Spleen (tissue), 11 donors: ENCODE data around the gene UAP1. TPM values are rescaled to one million over a fixed set of nuclear protein-coding genes. Genes with fewer than 3 reads are reported as not detected.

ENCODE experiments used
- DNase-seq: peaks from one replicate; pipeline ENCODE4 v3.0.0-alpha.2; 2020
- H3K27ac ChIP-seq, 8 donors: fragments of 200-600 bp; sonication (generic) in 7 of 8; 1 replicate in 4 of 8; 2 replicates in 4 of 8; pipeline versions ENCODE4 v1.5.0 to v1.8.0; 2016 to 2021; ENCODE audit warnings: inconsistent platforms in 4 of 8, mild to moderate bottlenecking in 4 of 8, moderate library complexity in 1 of 8
- H3K27me3 ChIP-seq, 7 donors: fragments of 200-600 bp; sonication (generic) in 6 of 7; replicated peaks in 1 of 7; 1 replicate in 4 of 7; 2 replicates in 3 of 7; pipeline versions ENCODE4 v1.5.0 to v1.8.0; 2016 to 2021; ENCODE audit warnings: inconsistent platforms in 3 of 7, mild to moderate bottlenecking in 1 of 7
- H3K36me3 ChIP-seq, 6 donors: fragments of 200-600 bp; sonication (generic) in 5 of 6; 1 replicate in 4 of 6; 2 replicates in 2 of 6; pipeline versions ENCODE4 v1.5.0 to v1.8.0; 2016 to 2021; ENCODE audit warnings: inconsistent platforms in 2 of 6
- H3K4me1 ChIP-seq, 6 donors: fragments of 200-600 bp; sonication (generic) in 5 of 6; 1 replicate in 3 of 6; 2 replicates in 3 of 6; pipeline versions ENCODE4 v1.5.0 to v1.8.0; 2016 to 2021; ENCODE audit warnings: inconsistent platforms in 3 of 6
- H3K4me3 ChIP-seq, 8 donors: fragments of 200-600 bp; sonication (generic) in 7 of 8; 1 replicate in 4 of 8; 2 replicates in 4 of 8; pipeline versions ENCODE4 v1.5.0 to v1.8.0; 2016 to 2021; ENCODE audit warnings: inconsistent platforms in 4 of 8, mild to moderate bottlenecking in 4 of 8, moderate library complexity in 2 of 8
- H3K9me3 ChIP-seq, 8 donors: fragments of 200-600 bp; sonication (generic) in 7 of 8; 1 replicate in 4 of 8; 2 replicates in 4 of 8; pipeline versions ENCODE4 v1.5.0 to v1.8.0; 2016 to 2021; ENCODE audit warnings: inconsistent platforms in 4 of 8
- POLR2A ChIP-seq, 3 donors: fragments of 450-650 bp; IDR thresholded peaks; one replicate each; pipeline ENCODE4 v1.5.1; 2017; ENCODE audit warnings: antibody characterized with exemption in 3 of 3, mild to moderate bottlenecking in 1 of 3
- POLR2AphosphoS5 ChIP-seq, 3 donors: sonication (generic); formaldehyde crosslinking; IDR thresholded peaks; one replicate each; pipeline ENCODE4 v1.5.1; 2017; ENCODE audit warnings: antibody characterized with exemption in 3 of 3
- WGBS, 5 donors: extraction: QIAGEN DNeasy Blood & Tissue Kit in 3 of 5; methylation state at CpG; one replicate each; pipeline versions ENCODE4 v1.1.5 to v1.1.7; 2013 to 2018; 5-methylcytosine and 5-hydroxymethylcytosine counted together
- intact Hi-C: fragments of 100-400 bp; cut with DNase I; formaldehyde crosslinking; loops from one replicate; pipeline ENCODE4 v1.15.0; 2023; ENCODE audit warnings: low total_unique reads
- polyA plus RNA-seq, 3 donors: library from polyadenylated mRNA; stranded (reverse); fragments of 200-250 nt; gene quantifications; one replicate each; pipeline ENCODE4 v1.2.1, GENCODE V29; 2013
- total RNA-seq, 7 donors: library from RNA; depleted of rRNA in 3 of 7; stranded (reverse); fragments of >200 nt in 3 of 7; fragmentation: NEBNext Ultra II Directional in 4 of 7; extraction: Animal tissue kit (Norgen Biotek cat#: 25700) in 4 of 7; gene quantifications; one replicate each; pipeline versions ENCODE4 v1.1.0 to v1.2.1, GENCODE V29; 2016 to 2021
- TF ChIP-seq, protein P1 (sequence below), 11 experiments: fragments of 200-600 bp in 7 of 11; fragments of 450-650 bp in 4 of 11; sonication (generic) in 4 of 11; IDR thresholded peaks in 8 of 11; conservative IDR thresholded peaks in 3 of 11; 1 replicate in 7 of 11; 2 replicates in 4 of 11; pipeline versions ENCODE4 v1.4.0 to v1.8.0; 2016 to 2021; ENCODE audit warnings: antibody characterized with exemption in 11 of 11, inconsistent platforms in 4 of 11, mild to moderate bottlenecking in 1 of 11
- donor health status: healthy with polysubstance abuse.
- donor health status: DM: no; HTN: no; CAD: no; lungs with moderate emphysema.
- donor health status: DM: no; HTN: no; CAD: no.
- donor health status: Bipolar disorder and iron deficiency.
- donor health status: healthy.
- donor health status: DM: no; HTN: no; CAD: no.
- donor health status: DM: yes; HTN: yes; CAD: no.

Gene UAP1
- total and polyA plus RNA-seq, 10 donors = 13.1 to 48.3 (median 21.2) TPM

DNA sequence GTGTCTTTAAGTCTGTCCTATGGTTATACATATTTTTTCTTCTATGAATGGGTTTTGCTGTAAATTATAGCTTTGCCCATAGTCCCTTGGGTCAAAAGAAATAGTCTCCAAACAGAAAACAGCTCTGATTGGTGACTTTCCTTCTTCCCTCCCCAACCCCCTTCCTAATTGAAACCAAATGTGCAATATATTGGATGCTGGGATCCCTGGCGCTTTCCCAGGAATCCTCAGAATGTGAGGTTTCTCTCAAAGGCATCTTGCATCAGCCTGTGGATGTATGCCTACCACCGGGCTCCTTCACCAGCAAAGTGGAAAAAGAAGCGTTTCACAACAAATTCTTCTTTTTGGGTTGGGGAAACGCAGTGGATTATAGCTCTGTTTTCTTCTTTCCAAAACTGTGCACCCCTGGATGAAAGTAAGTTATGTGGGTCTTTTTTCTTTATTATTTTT, 70.7 kb downstream of the UAP1 start, which contains the start of gene DDR2:
Gene DDR2 (plus strand): TSS at position 248 of the 450 bp plus-strand sequence. CDS start 86,600 bp downstream, outside the sequence.
- Histone ChIP-seq H3K4me3 (peak within 1 kb of the TSS in 6 of 8 donors; percentile 11 to 53 (median 20)), H3K27ac (peak within 1 kb of the TSS in 7 of 8 donors; percentile 55 to 74 (median 62)), H3K9me3 (no peaks in the 10 kb centered on the region), H3K4me1 (no peaks in the 10 kb centered on the region), H3K27me3 (no peaks in the 10 kb centered on the region), H3K36me3 (no peaks in the 10 kb centered on the region)
- no peak for TF ChIP-seq POLR2AphosphoS5 (IDR thresholded peaks at IDR 0.05)
- TF ChIP-seq, protein P1, sequence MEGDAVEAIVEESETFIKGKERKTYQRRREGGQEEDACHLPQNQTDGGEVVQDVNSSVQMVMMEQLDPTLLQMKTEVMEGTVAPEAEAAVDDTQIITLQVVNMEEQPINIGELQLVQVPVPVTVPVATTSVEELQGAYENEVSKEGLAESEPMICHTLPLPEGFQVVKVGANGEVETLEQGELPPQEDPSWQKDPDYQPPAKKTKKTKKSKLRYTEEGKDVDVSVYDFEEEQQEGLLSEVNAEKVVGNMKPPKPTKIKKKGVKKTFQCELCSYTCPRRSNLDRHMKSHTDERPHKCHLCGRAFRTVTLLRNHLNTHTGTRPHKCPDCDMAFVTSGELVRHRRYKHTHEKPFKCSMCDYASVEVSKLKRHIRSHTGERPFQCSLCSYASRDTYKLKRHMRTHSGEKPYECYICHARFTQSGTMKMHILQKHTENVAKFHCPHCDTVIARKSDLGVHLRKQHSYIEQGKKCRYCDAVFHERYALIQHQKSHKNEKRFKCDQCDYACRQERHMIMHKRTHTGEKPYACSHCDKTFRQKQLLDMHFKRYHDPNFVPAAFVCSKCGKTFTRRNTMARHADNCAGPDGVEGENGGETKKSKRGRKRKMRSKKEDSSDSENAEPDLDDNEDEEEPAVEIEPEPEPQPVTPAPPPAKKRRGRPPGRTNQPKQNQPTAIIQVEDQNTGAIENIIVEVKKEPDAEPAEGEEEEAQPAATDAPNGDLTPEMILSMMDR (IDR thresholded peaks at IDR 0.05 in 8 of 11, conservative IDR thresholded peaks at IDR 0.05 in 3 of 11) = no peak
- no peak for TF ChIP-seq POLR2A (IDR thresholded peaks at IDR 0.05)
- DNase-seq = no peak
- intact Hi-C loops = no loop called here
- WGBS, 5 donors = 55 to 76% (median 71%) methylated on average over 4 of the region's 4 CpGs

DNA sequence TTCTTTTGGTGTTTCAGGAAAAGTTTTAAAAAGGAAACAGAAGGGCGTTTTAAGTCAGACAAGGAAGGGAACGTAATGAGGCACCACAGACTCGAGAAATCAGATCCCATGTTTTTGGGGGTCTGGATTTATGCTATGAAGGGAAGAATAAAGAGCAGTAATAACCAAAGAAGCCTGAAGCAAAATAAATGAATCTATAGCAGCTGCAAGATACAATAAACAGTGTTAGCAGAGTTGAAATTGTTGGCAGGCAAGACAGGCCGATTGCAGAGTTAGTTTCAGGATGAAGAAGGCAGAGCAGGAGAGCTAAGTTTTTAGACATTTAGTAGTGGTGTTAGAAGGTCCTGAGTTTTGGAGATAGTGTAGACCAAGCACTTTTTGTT, 71.2 kb downstream of the UAP1 start:
- H3K27ac ChIP-seq = peak overlapping the region in 7 of 8 donors; percentile 55 to 74 (median 62)
- DNase-seq = no peak
- WGBS, 5 donors = 57 to 70% (median 64%) methylated on average over 4 of the region's 4 CpGs
- TF ChIP-seq, protein P1 (IDR thresholded peaks at IDR 0.05 in 8 of 11, conservative IDR thresholded peaks at IDR 0.05 in 3 of 11) = no peak
- TF ChIP-seq POLR2A (IDR thresholded peaks at IDR 0.05) (no peak), POLR2AphosphoS5 (IDR thresholded peaks at IDR 0.05) (no peak)
- intact Hi-C loops = no loop called here
- no peaks in the 10 kb centered on the region for H3K36me3 ChIP-seq
- H3K9me3 ChIP-seq = no peaks in the 10 kb centered on the region
- H3K27me3 ChIP-seq = no peaks in the 10 kb centered on the region
- H3K4me1 ChIP-seq = no peaks in the 10 kb centered on the region
- H3K4me3 ChIP-seq = peak overlapping the region in 6 of 8 donors; percentile 11 to 53 (median 20)

DNA sequence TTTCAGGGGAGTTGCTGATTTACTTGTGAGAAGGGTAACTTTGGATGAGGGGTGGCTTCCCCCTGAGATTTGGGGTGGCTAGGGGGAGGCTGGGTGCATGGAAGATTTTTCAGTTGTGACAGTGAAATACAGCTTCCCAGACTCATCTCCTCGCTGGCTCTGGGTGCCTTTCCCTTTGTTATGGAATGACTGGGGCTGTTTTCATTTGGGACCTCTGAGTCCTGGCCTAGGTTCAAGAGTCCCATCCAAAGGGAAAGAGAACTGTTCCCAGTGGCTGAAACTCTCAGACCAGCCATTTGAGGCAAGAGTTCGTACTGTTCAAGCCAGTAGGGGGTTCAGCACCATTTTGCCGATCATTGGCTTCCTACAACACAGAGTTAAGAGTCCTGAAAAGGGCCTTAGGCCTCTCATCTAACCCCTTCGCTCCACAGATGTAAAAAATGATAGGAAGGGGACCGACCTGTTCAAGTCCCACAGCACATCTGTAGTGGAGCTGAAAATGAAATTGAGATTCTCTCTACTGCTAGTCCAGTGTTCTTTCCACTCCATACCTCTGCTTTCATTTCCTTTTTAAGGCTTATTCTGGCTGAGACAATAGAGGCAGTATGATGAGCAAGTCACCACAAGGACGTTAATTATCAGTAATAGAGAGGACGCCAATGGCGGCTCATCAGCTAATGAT, 71.7 kb downstream of the UAP1 start:
- Histone ChIP-seq H3K27ac (peak overlapping the region in 7 of 8 donors; percentile 55 to 74 (median 62)), H3K27me3 (no peaks in the 10 kb centered on the region), H3K4me1 (no peaks in the 10 kb centered on the region), H3K36me3 (no peaks in the 10 kb centered on the region), H3K9me3 (no peaks in the 10 kb centered on the region), H3K4me3 (peak overlapping the region in 6 of 8 donors; percentile 11 to 53 (median 20))
- TF ChIP-seq POLR2A (IDR thresholded peaks at IDR 0.05) (no peak), POLR2AphosphoS5 (IDR thresholded peaks at IDR 0.05) (no peak)
- TF ChIP-seq, protein P1 (IDR thresholded peaks at IDR 0.05 in 8 of 11, conservative IDR thresholded peaks at IDR 0.05 in 3 of 11) = no peak
- intact Hi-C loops = no loop called here
- WGBS, 5 donors = 69 to 80% (median 77%) methylated on average over 8 of the region's 8 CpGs
- no peak for DNase-seq

DNA sequence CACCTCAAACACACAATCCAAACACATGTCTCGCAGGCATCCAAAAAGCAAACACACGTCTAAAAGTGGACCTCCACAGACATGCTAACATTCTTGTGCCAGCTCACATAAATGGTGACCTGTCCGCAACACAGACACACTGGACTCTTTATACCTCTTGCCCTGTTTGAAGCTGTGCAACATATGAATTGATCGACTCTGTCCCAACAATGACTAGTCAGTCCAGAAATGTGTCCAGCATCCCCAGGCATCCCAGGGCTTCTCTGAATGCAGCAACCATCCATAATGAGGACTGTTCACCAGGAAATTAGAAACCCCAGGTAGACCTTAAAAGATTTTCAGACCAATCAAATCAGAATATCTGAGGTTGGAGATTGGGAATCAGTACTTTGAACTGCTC, 73.9 kb downstream of the UAP1 start:
- no peaks in the 10 kb centered on the region for H3K36me3 ChIP-seq
- H3K4me1 ChIP-seq = no peaks in the 10 kb centered on the region
- no peak overlapping the region for H3K27ac ChIP-seq
- intact Hi-C loops = no loop called here
- 86 to 96% (median 90%) methylated on average over 4 of the region's 4 CpGs for WGBS, 5 donors
- no peak for DNase-seq
- TF ChIP-seq POLR2A (IDR thresholded peaks at IDR 0.05) = no peak
- TF ChIP-seq, protein P1 (IDR thresholded peaks at IDR 0.05 in 8 of 11, conservative IDR thresholded peaks at IDR 0.05 in 3 of 11) = no peak
- TF ChIP-seq POLR2AphosphoS5 (IDR thresholded peaks at IDR 0.05) = no peak
- H3K27me3 ChIP-seq = no peaks in the 10 kb centered on the region
- H3K9me3 ChIP-seq = no peaks in the 10 kb centered on the region
- H3K4me3 ChIP-seq = no peak overlapping the region
